Measurements from ENCODE around the gene SNX21.

GRCh38 chr20:45813489-45813888 lies 20.1 kb upstream of the SNX21 start:
- TF ChIP-seq POLR2AphosphoS5 (IDR thresholded peaks at IDR 0.05; ENCODE audit: low read depth, low read length) = no peak; the same call in 1 of the 2 replicates
- no peak for TF ChIP-seq TAF1 (IDR thresholded peaks at IDR 0.05; ENCODE audit: borderline replicate concordance, insufficient read depth, low read length)
- TF ChIP-seq, protein P1, sequence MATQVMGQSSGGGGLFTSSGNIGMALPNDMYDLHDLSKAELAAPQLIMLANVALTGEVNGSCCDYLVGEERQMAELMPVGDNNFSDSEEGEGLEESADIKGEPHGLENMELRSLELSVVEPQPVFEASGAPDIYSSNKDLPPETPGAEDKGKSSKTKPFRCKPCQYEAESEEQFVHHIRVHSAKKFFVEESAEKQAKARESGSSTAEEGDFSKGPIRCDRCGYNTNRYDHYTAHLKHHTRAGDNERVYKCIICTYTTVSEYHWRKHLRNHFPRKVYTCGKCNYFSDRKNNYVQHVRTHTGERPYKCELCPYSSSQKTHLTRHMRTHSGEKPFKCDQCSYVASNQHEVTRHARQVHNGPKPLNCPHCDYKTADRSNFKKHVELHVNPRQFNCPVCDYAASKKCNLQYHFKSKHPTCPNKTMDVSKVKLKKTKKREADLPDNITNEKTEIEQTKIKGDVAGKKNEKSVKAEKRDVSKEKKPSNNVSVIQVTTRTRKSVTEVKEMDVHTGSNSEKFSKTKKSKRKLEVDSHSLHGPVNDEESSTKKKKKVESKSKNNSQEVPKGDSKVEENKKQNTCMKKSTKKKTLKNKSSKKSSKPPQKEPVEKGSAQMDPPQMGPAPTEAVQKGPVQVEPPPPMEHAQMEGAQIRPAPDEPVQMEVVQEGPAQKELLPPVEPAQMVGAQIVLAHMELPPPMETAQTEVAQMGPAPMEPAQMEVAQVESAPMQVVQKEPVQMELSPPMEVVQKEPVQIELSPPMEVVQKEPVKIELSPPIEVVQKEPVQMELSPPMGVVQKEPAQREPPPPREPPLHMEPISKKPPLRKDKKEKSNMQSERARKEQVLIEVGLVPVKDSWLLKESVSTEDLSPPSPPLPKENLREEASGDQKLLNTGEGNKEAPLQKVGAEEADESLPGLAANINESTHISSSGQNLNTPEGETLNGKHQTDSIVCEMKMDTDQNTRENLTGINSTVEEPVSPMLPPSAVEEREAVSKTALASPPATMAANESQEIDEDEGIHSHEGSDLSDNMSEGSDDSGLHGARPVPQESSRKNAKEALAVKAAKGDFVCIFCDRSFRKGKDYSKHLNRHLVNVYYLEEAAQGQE (IDR thresholded peaks at IDR 0.05; ENCODE audit: insufficient read depth in 1 of 2, low read depth in 2 of 2, low read length in 2 of 2) = no peak
- no peak for TF ChIP-seq SIN3A (IDR thresholded peaks at IDR 0.05; ENCODE audit: borderline replicate concordance, insufficient read depth, low read length)

Data from PFSK-1 (cell line).